NCI-H2029 (cell line): ENCODE data around the gene KIAA0753.
A peak's percentile ranks its signal among the peaks of the same experiment; 100 is the strongest.

Experiments
- DNase-seq: peaks from one replicate; lab custom pipeline; 2025; lab: John Stamatoyannopoulos, UW

The KIAA0753 gene

GRCh38 chr17:6640536-6641246, at the start of gene KIAA0753, which contains the start of gene TXNDC17:
Gene KIAA0753, minus strand, starts transcription at chr17:6640711. Its CDS starts 5,608 bp downstream, at chr17:6635103.
Gene TXNDC17, plus strand, starts transcription at chr17:6641060. Its CDS starts 23 bp downstream, at chr17:6641083.
- peak; percentile 61 for DNase-seq

GRCh38 chr17:6688944-6689343, 48.4 kb upstream of the KIAA0753 start:
- no peak for DNase-seq

GRCh38 chr17:6686026-6686425, 45.5 kb upstream of the KIAA0753 start:
- peak; percentile 5 for DNase-seq

GRCh38 chr17:6684881-6685767, 44.6 kb upstream of the KIAA0753 start:
- no peak for DNase-seq

- DNase-seq, result no peak
Observed at GRCh38 chr17:6684460-6684783, 43.9 kb upstream of the KIAA0753 start.

- DNase-seq, result no peak
Observed at GRCh38 chr17:6683730-6684459, 43.4 kb upstream of the KIAA0753 start.

GRCh38 chr17:6683081-6683684, 42.7 kb upstream of the KIAA0753 start:
- DNase-seq, result no peak

GRCh38 chr17:6682339-6682738, 41.8 kb upstream of the KIAA0753 start:
- DNase-seq, result no peak

GRCh38 chr17:6681671-6682070, 41.2 kb upstream of the KIAA0753 start:
- DNase-seq, result no peak

GRCh38 chr17:6681176-6681575, 40.7 kb upstream of the KIAA0753 start:
- no peak for DNase-seq

- DNase-seq, result no peak
Observed at GRCh38 chr17:6679241-6679640, 38.7 kb upstream of the KIAA0753 start.

GRCh38 chr17:6677946-6678345, 37.4 kb upstream of the KIAA0753 start:
- DNase-seq, result no peak

GRCh38 chr17:6677158-6677831, 36.8 kb upstream of the KIAA0753 start:
- DNase-seq, result no peak

- no peak for DNase-seq
Observed at GRCh38 chr17:6676802-6677157, 36.3 kb upstream of the KIAA0753 start.

GRCh38 chr17:6675201-6675825, 34.8 kb upstream of the KIAA0753 start:
- no peak for DNase-seq

- no peak for DNase-seq
Observed at GRCh38 chr17:6674586-6674985, 34.1 kb upstream of the KIAA0753 start.

- no peak for DNase-seq
Observed at GRCh38 chr17:6671431-6671830, 30.9 kb upstream of the KIAA0753 start.

- no peak for DNase-seq
Observed at GRCh38 chr17:6670999-6671398, 30.5 kb upstream of the KIAA0753 start.

GRCh38 chr17:6670571-6670970, 30.1 kb upstream of the KIAA0753 start:
- DNase-seq, result no peak

- no peak for DNase-seq
Observed at GRCh38 chr17:6669479-6670212, 29.1 kb upstream of the KIAA0753 start.
